Adrenal gland (tissue), 5 donors: ENCODE data around the gene ZYG11B.
"Not testable (repeated sequence)": the region's sequence is repeated elsewhere in the genome, so short reads cannot be mapped to it uniquely, and the experiment has no call there.

Experiments used
- CTCF ChIP-seq, 6 experiments: fragments of 450-650 bp in 4 of 6; fragments of 200-600 bp in 2 of 6; sonication (generic) in 1 of 6; IDR thresholded peaks; 1 replicate in 5 of 6; 2 replicates in 1 of 6; pipeline versions ENCODE4 v1.5.1 to v1.8.0; 2016 to 2021; ENCODE audit warnings: antibody characterized with exemption in 6 of 6, mild to moderate bottlenecking in 2 of 6, moderate library complexity in 1 of 6
- POLR2A ChIP-seq, 2 donors: fragments of 450-650 bp; IDR thresholded peaks; one replicate each; pipeline ENCODE4 v1.6.1; 2017; ENCODE audit warnings: antibody characterized with exemption in 2 of 2, mild to moderate bottlenecking in 2 of 2, moderate library complexity in 1 of 2
- donor health status: DM: no; HTN: no; CAD: no.

- not testable (repeated sequence) for TF ChIP-seq CTCF, POLR2A (IDR thresholded peaks at IDR 0.05)
These were observed 112.9 kb downstream of the ZYG11B start for GRCh38 chr1:52839175-52839574.
